Activated naive CD8-positive, alpha-beta T cell treated with anti-CD3 and anti-CD28 coated beads, Interleukin-2, amount 50 U/mL, for 24 hours (primary cell): ENCODE measurements around the gene ADGRG3.

Experiments used
- ATAC-seq: fragments of 150-1000 bp; cut with Tn5 transposase; one replicate; pipeline ENCODE4 v1.10.0; 2021
- DNase-seq: peaks from one replicate; pipeline ENCODE4 v3.0.0; 2021
- H3K27ac Mint-ChIP-seq: one replicate; pipeline ENCODE4 v1.8.0; 2021; ENCODE audit warnings: mild to moderate bottlenecking, mixed read lengths
- H3K27me3 Mint-ChIP-seq: one replicate; pipeline ENCODE4 v1.8.0; 2021; ENCODE audit warnings: mixed read lengths
- H3K36me3 Mint-ChIP-seq: one replicate; pipeline ENCODE4 v1.8.0; 2021; ENCODE audit warnings: low read depth, mixed read lengths
- H3K4me1 Mint-ChIP-seq: one replicate; pipeline ENCODE4 v1.8.0; 2021; ENCODE audit warnings: mixed read lengths
- H3K4me3 Mint-ChIP-seq: one replicate; pipeline ENCODE4 v1.8.0; 2021; ENCODE audit warnings: mild to moderate bottlenecking, moderate library complexity, mixed read lengths
- H3K9me3 Mint-ChIP-seq: one replicate; pipeline ENCODE4 v1.8.0; 2021; ENCODE audit warnings: mixed read lengths

Gene ADGRG3

GRCh38 chr16:57686577-57686976, 18.5 kb downstream of the ADGRG3 start:
- DNase-seq = no peak
- Mint-ChIP-seq H3K4me3 (no peak overlapping the region), H3K27me3 (no peaks in the 10 kb centered on the region), H3K9me3 (no peaks in the 10 kb centered on the region), H3K4me1 (peaks cover 19% of the 10 kb centered on the region), H3K36me3 (no peaks in the 10 kb centered on the region), H3K27ac (no peak overlapping the region)
- no peak for ATAC-seq

GRCh38 chr16:57687363-57687929, 19.3 kb downstream of the ADGRG3 start:
- H3K27me3 Mint-ChIP-seq = no peaks in the 10 kb centered on the region
- no peak overlapping the region for H3K27ac Mint-ChIP-seq
- H3K36me3 Mint-ChIP-seq = no peaks in the 10 kb centered on the region
- ATAC-seq = no peak
- peaks cover 19% of the 10 kb centered on the region for H3K4me1 Mint-ChIP-seq
- H3K4me3 Mint-ChIP-seq = no peak overlapping the region
- no peaks in the 10 kb centered on the region for H3K9me3 Mint-ChIP-seq
- no peak for DNase-seq

- Mint-ChIP-seq H3K9me3 (no peaks in the 10 kb centered on the region), H3K27me3 (no peaks in the 10 kb centered on the region), H3K4me3 (no peak overlapping the region), H3K36me3 (no peaks in the 10 kb centered on the region), H3K27ac (no peak overlapping the region), H3K4me1 (peaks cover 19% of the 10 kb centered on the region)
- no peak for ATAC-seq
- no peak for DNase-seq
These were observed 20.4 kb downstream of the ADGRG3 start for GRCh38 chr16:57688487-57688986.

- no peak for ATAC-seq
- Mint-ChIP-seq H3K27me3 (no peaks in the 10 kb centered on the region), H3K9me3 (no peaks in the 10 kb centered on the region), H3K4me3 (peak overlapping the region; percentile 3), H3K4me1 (peaks cover 19% of the 10 kb centered on the region), H3K27ac (peak overlapping the region; percentile 76), H3K36me3 (no peaks in the 10 kb centered on the region)
- no peak for DNase-seq
These were observed 21.1 kb downstream of the ADGRG3 start for GRCh38 chr16:57688987-57689761.

GRCh38 chr16:57689762-57690558, 21.9 kb downstream of the ADGRG3 start:
- Mint-ChIP-seq H3K9me3 (no peaks in the 10 kb centered on the region), H3K27ac (peak overlapping the region; percentile 79), H3K4me1 (peaks cover 26% of the 10 kb centered on the region), H3K4me3 (peak overlapping the region; percentile 3), H3K27me3 (no peaks in the 10 kb centered on the region), H3K36me3 (no peaks in the 10 kb centered on the region)
- peak; percentile 67 for ATAC-seq
- peak; percentile 52 for DNase-seq

- ATAC-seq = no peak
- no peak overlapping the region for H3K27ac Mint-ChIP-seq
These were observed 22.8 kb downstream of the ADGRG3 start for GRCh38 chr16:57690782-57691471.

GRCh38 chr16:57692636-57693035, 24.5 kb downstream of the ADGRG3 start:
- Mint-ChIP-seq H3K4me1 (peaks cover 31% of the 10 kb centered on the region), H3K9me3 (no peaks in the 10 kb centered on the region), H3K36me3 (no peaks in the 10 kb centered on the region), H3K27ac (no peak overlapping the region), H3K27me3 (no peaks in the 10 kb centered on the region), H3K4me3 (no peak overlapping the region)
- no peak for ATAC-seq
- DNase-seq = no peak

More at GRCh38 chr16:57690782-57691471, 22.8 kb downstream of the ADGRG3 start:
- Mint-ChIP-seq H3K36me3 (no peaks in the 10 kb centered on the region), H3K4me1 (peaks cover 31% of the 10 kb centered on the region), H3K27me3 (no peaks in the 10 kb centered on the region), H3K9me3 (no peaks in the 10 kb centered on the region), H3K4me3 (no peak overlapping the region)
- DNase-seq = no peak

GRCh38 chr16:57693550-57693949, 25.4 kb downstream of the ADGRG3 start:
- Mint-ChIP-seq H3K9me3 (no peaks in the 10 kb centered on the region), H3K4me1 (peaks cover 31% of the 10 kb centered on the region), H3K27ac (no peak overlapping the region), H3K4me3 (no peak overlapping the region), H3K36me3 (no peaks in the 10 kb centered on the region), H3K27me3 (no peaks in the 10 kb centered on the region)
- DNase-seq (no peak), ATAC-seq (no peak)

- peaks cover 28% of the 10 kb centered on the region for H3K4me1 Mint-ChIP-seq
- no peaks in the 10 kb centered on the region for H3K27me3 Mint-ChIP-seq
- no peaks in the 10 kb centered on the region for H3K36me3 Mint-ChIP-seq
- H3K4me3 Mint-ChIP-seq = peak overlapping the region; percentile 57
- no peak overlapping the region for H3K27ac Mint-ChIP-seq
- ATAC-seq (no peak), DNase-seq (no peak)
- no peaks in the 10 kb centered on the region for H3K9me3 Mint-ChIP-seq
These were observed 26.2 kb downstream of the ADGRG3 start for GRCh38 chr16:57694231-57694724.

GRCh38 chr16:57694725-57695679, 26.9 kb downstream of the ADGRG3 start, which contains the start of gene DRC7:
TSS of gene DRC7 (plus strand) at chr16:57694806. CDS start at chr16:57697950, 3,144 bp downstream.
- Mint-ChIP-seq H3K4me3 (peak within 1 kb of the TSS; percentile 57), H3K27ac (no peak within 1 kb of the TSS), H3K27me3 (no peaks in the 10 kb centered on the region), H3K4me1 (peaks cover 21% of the 10 kb centered on the region), H3K36me3 (no peaks in the 10 kb centered on the region), H3K9me3 (no peaks in the 10 kb centered on the region)
- ATAC-seq (peak; percentile 41), DNase-seq (peak; percentile 26)

GRCh38 chr16:57695680-57696069, 27.6 kb downstream of the ADGRG3 start:
- no peak overlapping the region for H3K27ac Mint-ChIP-seq
- H3K27me3 Mint-ChIP-seq = no peaks in the 10 kb centered on the region
- H3K36me3 Mint-ChIP-seq = no peaks in the 10 kb centered on the region
- H3K4me1 Mint-ChIP-seq = peaks cover 15% of the 10 kb centered on the region
- no peak for ATAC-seq
- H3K9me3 Mint-ChIP-seq = no peaks in the 10 kb centered on the region
- DNase-seq = no peak
- H3K4me3 Mint-ChIP-seq = no peak overlapping the region

GRCh38 chr16:57696240-57696639, 28.1 kb downstream of the ADGRG3 start:
- no peaks in the 10 kb centered on the region for H3K9me3 Mint-ChIP-seq
- H3K4me3 Mint-ChIP-seq = no peak overlapping the region
- no peak for DNase-seq
- no peak overlapping the region for H3K27ac Mint-ChIP-seq
- no peaks in the 10 kb centered on the region for H3K27me3 Mint-ChIP-seq
- no peak for ATAC-seq
- H3K4me1 Mint-ChIP-seq = peaks cover 12% of the 10 kb centered on the region
- no peaks in the 10 kb centered on the region for H3K36me3 Mint-ChIP-seq

GRCh38 chr16:57697896-57698537, 29.9 kb downstream of the ADGRG3 start:
- Mint-ChIP-seq H3K36me3 (no peaks in the 10 kb centered on the region), H3K27me3 (no peaks in the 10 kb centered on the region), H3K27ac (no peak overlapping the region), H3K4me3 (no peak overlapping the region), H3K9me3 (no peaks in the 10 kb centered on the region), H3K4me1 (peaks cover 12% of the 10 kb centered on the region)
- DNase-seq = no peak
- no peak for ATAC-seq
